GM23248 (cell line): ENCODE data around the gene SIGLEC11. TPM values are rescaled to one million over a fixed set of nuclear protein-coding genes. Genes with fewer than 3 reads are reported as not detected.

ENCODE experiments used
- DNase-seq: peaks from one replicate; pipeline ENCODE4 v3.0.0-alpha.2; 2015
- H2AFZ ChIP-seq: fragments of 200-600 bp; sonication (generic); 2 replicates; pipeline ENCODE4 v1.6.1; 2016; ENCODE audit warnings: antibody characterized with exemption
- H3F3A ChIP-seq: fragments of 200-600 bp; sonication (generic); 2 replicates; pipeline ENCODE4 v1.6.1; 2016; ENCODE audit warnings: mild to moderate bottlenecking, antibody characterized with exemption, mixed run types; ENCODE audit not compliant: insufficient read depth
- H3K27ac ChIP-seq: fragments of 200-600 bp; sonication (generic); 2 replicates; pipeline ENCODE4 v1.5.1; 2016; ENCODE audit warnings: mild to moderate bottlenecking
- H3K27me3 ChIP-seq: fragments of 200-600 bp; sonication (generic); replicated peaks from 2 replicates; pipeline ENCODE4 v1.6.1; 2016; ENCODE audit warnings: mild to moderate bottlenecking; ENCODE audit not compliant: insufficient read depth
- H3K36me3 ChIP-seq: fragments of 200-600 bp; sonication (generic); 2 replicates; pipeline ENCODE4 v1.6.1; 2016; ENCODE audit warnings: low read depth, mild to moderate bottlenecking
- H3K4me1 ChIP-seq: fragments of 200-600 bp; sonication (generic); 2 replicates; pipeline ENCODE4 v1.6.1; 2016; ENCODE audit warnings: mild to moderate bottlenecking; ENCODE audit not compliant: insufficient read depth
- H3K4me2 ChIP-seq: fragments of 200-600 bp; sonication (generic); one replicate; pipeline ENCODE4 v1.6.1; 2016; ENCODE audit warnings: mild to moderate bottlenecking; ENCODE audit not compliant: unreplicated experiment
- H3K4me3 ChIP-seq: fragments of 200-600 bp; sonication (generic); 2 replicates; pipeline ENCODE4 v1.5.1; 2016; ENCODE audit warnings: mild to moderate bottlenecking
- H3K79me2 ChIP-seq: fragments of 200-600 bp; sonication (generic); 2 replicates; pipeline ENCODE4 v1.6.1; 2016; ENCODE audit warnings: mild to moderate bottlenecking; ENCODE audit not compliant: insufficient read depth
- H3K9ac ChIP-seq: fragments of 200-600 bp; sonication (generic); 2 replicates; pipeline ENCODE4 v1.6.1; 2016; ENCODE audit warnings: mild to moderate bottlenecking
- H3K9me2 ChIP-seq: fragments of 200-600 bp; sonication (generic); 2 replicates; pipeline ENCODE4 v1.6.1; 2016; ENCODE audit warnings: mixed run types, mild to moderate bottlenecking, moderate library complexity; ENCODE audit not compliant: insufficient read depth
- H3K9me3 ChIP-seq: fragments of 200-600 bp; sonication (generic); one replicate; pipeline ENCODE4 v1.6.1; 2017; ENCODE audit warnings: low read depth
- H4K20me1 ChIP-seq: fragments of 200-600 bp; sonication (generic); 2 replicates; pipeline ENCODE4 v1.6.0; 2016; ENCODE audit not compliant: insufficient read depth
- EZH2 ChIP-seq: fragments of 200-600 bp; sonication (generic); IDR thresholded peaks from 2 replicates; pipeline ENCODE4 v1.6.1; 2018; ENCODE audit warnings: antibody characterized with exemption, mild to moderate bottlenecking; ENCODE audit not compliant: insufficient read depth, poor library complexity, severe bottlenecking
- EZH2phosphoT487 ChIP-seq: fragments of 200-600 bp; sonication (generic); IDR thresholded peaks from 2 replicates; pipeline ENCODE4 v1.6.1; 2018; ENCODE audit warnings: antibody characterized with exemption, moderate library complexity, mild to moderate bottlenecking, low read depth; ENCODE audit not compliant: insufficient read depth
- WGBS, 2 experiments: methylation state at CpG; one replicate each; pipeline ENCODE4 v1.1.6; 2015 to 2017; ENCODE audit warnings: low lambda C conversion rate in 2 of 2, low coverage in 1 of 2; ENCODE audit errors: missing lambda C conversion rate in 2 of 2; 5-methylcytosine and 5-hydroxymethylcytosine counted together
- in situ Hi-C: fragments of 300-500 bp; cut with MboI; formaldehyde crosslinking; loops from 2 replicates; pipeline ENCODE4 v1.15.0; 2020
- polyA plus RNA-seq: library from polyadenylated mRNA; unstranded; fragments of >200 nt; fragmentation: Nextera tagmentation; extraction: Ambion mirVana; gene quantifications from 2 replicates; pipeline ENCODE4 v1.2.1, GENCODE V29; 2016
- total RNA-seq: library from RNA; depleted of rRNA; stranded (reverse); fragments of >200 nt; shearing (Covaris generic); gene quantifications from 2 replicates; pipeline ENCODE4 v1.2.3, GENCODE V29; 2014

SIGLEC11 gene
- total and polyA plus RNA-seq, 2 experiments from 2014 or later, result not detected

- in situ Hi-C loops, result no loop called here
- H3K4me2 ChIP-seq, result no peak overlapping the region
- no peaks in the 10 kb centered on the region for H3K36me3 ChIP-seq
- H3K4me1 ChIP-seq, result no peaks in the 10 kb centered on the region; the same call in 1 of the 2 replicates
- H4K20me1 ChIP-seq, result no peaks in the 10 kb centered on the region
- H3K27ac ChIP-seq, result no peak overlapping the region
- H3K9me3 ChIP-seq, result no peaks in the 10 kb centered on the region
- no peaks in the 10 kb centered on the region for H3K79me2 ChIP-seq
- DNase-seq, result no peak
- 60 to 62% methylated on average over 13 of the region's 13 CpGs for WGBS, 2 experiments
- H2AFZ ChIP-seq, result no peak overlapping the region
- no peak overlapping the region for H3K4me3 ChIP-seq
- no peaks in the 10 kb centered on the region for H3F3A ChIP-seq
- H3K9me2 ChIP-seq, result no peaks in the 10 kb centered on the region
- peaks cover 10% of the 10 kb centered on the region for H3K27me3 ChIP-seq
- no peak overlapping the region for H3K9ac ChIP-seq
- TF ChIP-seq EZH2 (no peak), EZH2phosphoT487 (no peak)
Measured at GRCh38 chr19:49952906-49953305, 8.1 kb downstream of the SIGLEC11 start.

DNA sequence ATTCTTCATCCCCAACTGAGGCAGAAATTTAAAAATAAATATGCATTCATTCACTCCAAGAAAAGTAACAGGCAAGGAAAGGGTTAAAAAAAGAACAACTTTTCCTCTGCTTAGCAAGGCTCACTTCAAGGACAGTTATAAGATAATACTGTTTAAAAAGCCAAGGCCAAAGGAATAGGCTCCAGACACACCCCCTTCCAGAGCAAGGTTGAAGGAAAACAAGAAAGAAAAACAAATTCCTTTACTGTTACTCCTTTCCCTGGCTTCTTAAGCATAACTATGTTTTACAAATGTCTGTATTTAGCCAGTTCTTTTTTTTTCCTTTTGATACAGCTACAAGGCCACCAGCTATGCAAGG is 8.5 kb downstream of the SIGLEC11 start:
- H3K27ac ChIP-seq, result no peak overlapping the region
- no peak for DNase-seq
- in situ Hi-C loops, result no loop called here

GRCh38 chr19:49951806-49952478 is 9.0 kb downstream of the SIGLEC11 start:
- H2AFZ ChIP-seq, result no peak overlapping the region
- H3K9me3 ChIP-seq, result no peaks in the 10 kb centered on the region
- no peaks in the 10 kb centered on the region; the same call in 1 of the 2 replicates for H3K4me1 ChIP-seq
- no peaks in the 10 kb centered on the region for H3K9me2 ChIP-seq
- WGBS, 2 experiments, result 70 to 76% methylated on average over 9 of the region's 9 CpGs
- no peak overlapping the region for H3K4me2 ChIP-seq
- H3K9ac ChIP-seq, result no peak overlapping the region
- no peak overlapping the region for H3K4me3 ChIP-seq
- peaks cover 10% of the 10 kb centered on the region for H3K27me3 ChIP-seq
- no peaks in the 10 kb centered on the region for H3K36me3 ChIP-seq
- H4K20me1 ChIP-seq, result no peaks in the 10 kb centered on the region
- H3K27ac ChIP-seq, result no peak overlapping the region
- no peaks in the 10 kb centered on the region for H3F3A ChIP-seq
- no peak for DNase-seq
- no peak for TF ChIP-seq EZH2
- no peak for TF ChIP-seq EZH2phosphoT487
- H3K79me2 ChIP-seq, result no peaks in the 10 kb centered on the region
- in situ Hi-C loops, result no loop called here

More for the DNA sequence above, 8.5 kb downstream of the SIGLEC11 start:
- Histone ChIP-seq H3K4me1 (no peaks in the 10 kb centered on the region; the same call in 1 of the 2 replicates), H3K9me2 (no peaks in the 10 kb centered on the region), H3F3A (no peaks in the 10 kb centered on the region), H3K9ac (no peak overlapping the region), H3K79me2 (no peaks in the 10 kb centered on the region), H4K20me1 (no peaks in the 10 kb centered on the region), H3K36me3 (no peaks in the 10 kb centered on the region), H3K4me3 (no peak overlapping the region), H3K9me3 (no peaks in the 10 kb centered on the region), H2AFZ (no peak overlapping the region), H3K4me2 (no peak overlapping the region), H3K27me3 (peaks cover 10% of the 10 kb centered on the region)
- TF ChIP-seq EZH2 (no peak), EZH2phosphoT487 (no peak)

- no peaks in the 10 kb centered on the region; the same call in 1 of the 2 replicates for H3K4me1 ChIP-seq
- no peaks in the 10 kb centered on the region for H3K9me3 ChIP-seq
- H3F3A ChIP-seq, result no peaks in the 10 kb centered on the region
- H3K79me2 ChIP-seq, result no peaks in the 10 kb centered on the region
- H2AFZ ChIP-seq, result no peak overlapping the region
- no peaks in the 10 kb centered on the region for H4K20me1 ChIP-seq
- H3K4me2 ChIP-seq, result no peak overlapping the region
- WGBS, 2 experiments, result 63 to 69% methylated on average over 13 of the region's 13 CpGs
- H3K27me3 ChIP-seq, result peaks cover 10% of the 10 kb centered on the region
- H3K9ac ChIP-seq, result no peak overlapping the region
- in situ Hi-C loops, result no loop called here
- DNase-seq, result no peak
- H3K27ac ChIP-seq, result no peak overlapping the region
- H3K4me3 ChIP-seq, result no peak overlapping the region
- H3K9me2 ChIP-seq, result no peaks in the 10 kb centered on the region
- TF ChIP-seq EZH2phosphoT487 (no peak), EZH2 (no peak)
- H3K36me3 ChIP-seq, result no peaks in the 10 kb centered on the region
Measured at GRCh38 chr19:49950956-49951526, 9.9 kb downstream of the SIGLEC11 start.

DNA sequence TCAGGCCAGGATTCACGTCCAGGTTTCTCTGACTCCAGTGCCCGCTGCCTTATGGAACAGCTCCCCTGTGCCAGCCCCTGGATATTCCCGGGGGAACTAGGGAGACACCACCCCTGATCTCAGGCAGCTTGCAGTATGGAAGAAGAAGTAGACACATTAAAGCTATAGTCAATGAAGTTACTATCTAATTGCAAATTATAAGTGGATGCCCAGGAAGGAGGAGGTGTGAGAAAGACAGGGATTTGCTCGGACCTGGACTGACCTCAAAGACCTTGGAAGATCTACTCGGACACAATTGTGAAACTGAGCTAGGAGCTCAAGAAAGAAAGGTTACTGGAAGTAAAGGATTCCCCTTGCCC is 10.4 kb downstream of the SIGLEC11 start:
- Histone ChIP-seq H3K9ac (no peak overlapping the region), H3K36me3 (no peaks in the 10 kb centered on the region), H3K4me1 (no peaks in the 10 kb centered on the region; the same call in 1 of the 2 replicates), H3K79me2 (no peaks in the 10 kb centered on the region), H2AFZ (no peak overlapping the region), H4K20me1 (no peaks in the 10 kb centered on the region), H3K27me3 (peaks cover 10% of the 10 kb centered on the region), H3K9me2 (no peaks in the 10 kb centered on the region), H3K4me2 (no peak overlapping the region), H3F3A (no peaks in the 10 kb centered on the region), H3K27ac (no peak overlapping the region), H3K9me3 (no peaks in the 10 kb centered on the region), H3K4me3 (no peak overlapping the region)
- in situ Hi-C loops, result no loop called here
- no peak for TF ChIP-seq EZH2
- TF ChIP-seq EZH2phosphoT487, result no peak
- no peak for DNase-seq
- WGBS, 2 experiments, result 72 to 73% methylated on average over 5 of the region's 5 CpGs
